Subcutaneous abdominal adipose tissue (tissue), 5 donors: ENCODE measurements around the gene CFP.

Source experiments
- H3K27ac ChIP-seq: one replicate; pipeline ENCODE4 v1.7.0; 2013; ENCODE audit warnings: low read depth, mild to moderate bottlenecking, inconsistent platforms, low read length, moderate library complexity
- H3K27me3 ChIP-seq, 5 donors: one replicate each; pipeline ENCODE4 v1.7.0; 2013; ENCODE audit warnings: low read length in 5 of 5, inconsistent platforms in 1 of 5; ENCODE audit not compliant: control insufficient read depth in 5 of 5, insufficient read depth in 4 of 5
- H3K36me3 ChIP-seq, 5 donors: one replicate each; pipeline ENCODE4 v1.7.0; 2013; ENCODE audit warnings: low read length in 5 of 5; ENCODE audit not compliant: control insufficient read depth in 5 of 5, insufficient read depth in 5 of 5
- H3K4me1 ChIP-seq, 5 donors: one replicate each; pipeline ENCODE4 v1.7.0; 2013; ENCODE audit warnings: low read length in 5 of 5, mild to moderate bottlenecking in 3 of 5, moderate library complexity in 1 of 5; ENCODE audit not compliant: control insufficient read depth in 5 of 5, insufficient read depth in 5 of 5
- H3K4me3 ChIP-seq, 5 donors: one replicate each; pipeline ENCODE4 v1.7.0; 2013; ENCODE audit warnings: low read length in 5 of 5, low read depth in 1 of 5
- H3K9ac ChIP-seq, 5 donors: one replicate each; pipeline ENCODE4 v1.7.0; 2013; ENCODE audit warnings: low read length in 5 of 5, mild to moderate bottlenecking in 4 of 5, moderate library complexity in 3 of 5
- H3K9me3 ChIP-seq, 5 donors: one replicate each; pipeline ENCODE4 v1.7.0; 2013; ENCODE audit warnings: low read length in 5 of 5; ENCODE audit not compliant: control insufficient read depth in 5 of 5
- donor health status: healthy.
- donor health status: healthy.
- donor health status: healthy.
- donor health status: healthy.
- donor health status: healthy.

Gene CFP

GRCh38 chrX:47587906-47588735 lies 41.6 kb downstream of the CFP start:
- Histone ChIP-seq H3K36me3 (peaks cover 0 to 8% (median 0%) of the 10 kb centered on the region in 5 donors), H3K4me1 (peaks cover 0 to 3% (median 0%) of the 10 kb centered on the region in 5 donors), H3K9me3 (no peaks in the 10 kb centered on the region), H3K27ac (no peak overlapping the region), H3K4me3 (no peak overlapping the region), H3K9ac (no peak overlapping the region), H3K27me3 (peaks cover 4 to 26% (median 14%) of the 10 kb centered on the region in 5 donors)

- Histone ChIP-seq H3K4me3 (no peak overlapping the region), H3K4me1 (peaks cover 0 to 4% (median 0%) of the 10 kb centered on the region in 5 donors), H3K27me3 (peaks cover 4 to 26% (median 14%) of the 10 kb centered on the region in 5 donors), H3K9ac (no peak overlapping the region), H3K9me3 (no peaks in the 10 kb centered on the region), H3K36me3 (peaks cover 0 to 8% (median 0%) of the 10 kb centered on the region in 5 donors), H3K27ac (no peak overlapping the region)
These were observed 42.4 kb downstream of the CFP start for GRCh38 chrX:47587091-47587891.

GRCh38 chrX:47586043-47586787 lies 43.5 kb downstream of the CFP start:
- H3K27ac ChIP-seq = no peak overlapping the region
- no peak overlapping the region for H3K4me3 ChIP-seq
- H3K27me3 ChIP-seq = peaks cover 4 to 29% (median 18%) of the 10 kb centered on the region in 5 donors
- H3K9ac ChIP-seq = no peak overlapping the region
- H3K9me3 ChIP-seq = no peaks in the 10 kb centered on the region
- H3K36me3 ChIP-seq = peaks cover 0 to 8% (median 0%) of the 10 kb centered on the region in 5 donors
- H3K4me1 ChIP-seq = peaks cover 0 to 7% (median 0%) of the 10 kb centered on the region in 5 donors

- no peak overlapping the region for H3K27ac ChIP-seq
- no peak overlapping the region for H3K4me3 ChIP-seq
- peaks cover 4 to 33% (median 18%) of the 10 kb centered on the region in 5 donors for H3K27me3 ChIP-seq
- H3K9me3 ChIP-seq = no peaks in the 10 kb centered on the region
- peaks cover 0 to 8% (median 0%) of the 10 kb centered on the region in 5 donors for H3K36me3 ChIP-seq
- no peak overlapping the region for H3K9ac ChIP-seq
- peaks cover 0 to 7% (median 0%) of the 10 kb centered on the region in 5 donors for H3K4me1 ChIP-seq
These were observed 44.5 kb downstream of the CFP start for GRCh38 chrX:47585273-47585672.

- Histone ChIP-seq H3K27ac (no peak overlapping the region), H3K9ac (no peak overlapping the region), H3K36me3 (peaks cover 0 to 8% (median 0%) of the 10 kb centered on the region in 5 donors), H3K9me3 (no peaks in the 10 kb centered on the region), H3K27me3 (peaks cover 4 to 33% (median 18%) of the 10 kb centered on the region in 5 donors), H3K4me3 (no peak overlapping the region), H3K4me1 (peaks cover 0 to 7% (median 0%) of the 10 kb centered on the region in 5 donors)
These were observed 45.0 kb downstream of the CFP start for GRCh38 chrX:47584714-47585113.

GRCh38 chrX:47583240-47583861 lies 46.4 kb downstream of the CFP start:
- H3K36me3 ChIP-seq = peaks cover 0 to 8% (median 0%) of the 10 kb centered on the region in 5 donors
- peaks cover 12 to 38% (median 22%) of the 10 kb centered on the region in 5 donors for H3K27me3 ChIP-seq
- peak overlapping the region; percentile 7 for H3K27ac ChIP-seq
- H3K9me3 ChIP-seq = no peaks in the 10 kb centered on the region
- H3K9ac ChIP-seq = peak overlapping the region in 1 of 5 donors; percentile 7
- peaks cover 0 to 7% (median 0%) of the 10 kb centered on the region in 5 donors for H3K4me1 ChIP-seq
- H3K4me3 ChIP-seq = peak overlapping the region in 2 of 5 donors; percentile 50 to 54

GRCh38 chrX:47581731-47582647 lies 47.7 kb downstream of the CFP start, which contains the start of gene TIMP1:
TIMP1 (plus strand) TSS chrX:47582436; CDS start chrX:47583416, 980 bp downstream.
- Histone ChIP-seq H3K36me3 (peaks cover 0 to 8% (median 0%) of the 10 kb centered on the region in 5 donors), H3K27me3 (peaks cover 12 to 33% (median 21%) of the 10 kb centered on the region in 5 donors), H3K9ac (peak within 1 kb of the TSS in 2 of 5 donors; percentile 7 to 33), H3K27ac (peak within 1 kb of the TSS; percentile 7), H3K9me3 (no peaks in the 10 kb centered on the region), H3K4me3 (peak within 1 kb of the TSS; percentile 13 to 62 (median 50)), H3K4me1 (peaks cover 0 to 7% (median 0%) of the 10 kb centered on the region in 5 donors)

GRCh38 chrX:47579537-47579936 lies 50.2 kb downstream of the CFP start:
- no peak overlapping the region for H3K4me3 ChIP-seq
- no peak overlapping the region for H3K27ac ChIP-seq
- peaks cover 0 to 7% (median 0%) of the 10 kb centered on the region in 5 donors for H3K4me1 ChIP-seq
- H3K36me3 ChIP-seq = no peaks in the 10 kb centered on the region
- H3K9me3 ChIP-seq = no peaks in the 10 kb centered on the region
- peaks cover 8 to 32% (median 25%) of the 10 kb centered on the region in 5 donors for H3K27me3 ChIP-seq
- no peak overlapping the region for H3K9ac ChIP-seq
